Upper lobe of left lung (tissue), 6 donors: ENCODE data around the gene ITGA1. TPM values are rescaled to one million over a fixed set of nuclear protein-coding genes. Genes with fewer than 3 reads are reported as not detected.

Experiments used
- ATAC-seq, 2 donors: fragments of 200-7000 bp; cut with Tn5 transposase; one replicate each; pipeline ENCODE4 v1.9.1; 2022; ENCODE audit warnings: mild to moderate bottlenecking in 2 of 2, moderate library complexity in 2 of 2; ENCODE audit not compliant: low FRiP score in 2 of 2
- DNase-seq, 2 donors: peaks; one replicate each; pipeline ENCODE4 v3.0.0-alpha.2; 2019 to 2020
- H3K27ac ChIP-seq, 4 donors: fragments of 200-600 bp; sonication (generic); one replicate each; pipeline ENCODE4 v1.5.1; 2016 to 2019
- H3K27me3 ChIP-seq, 4 donors: fragments of 200-600 bp; sonication (generic); one replicate each; pipeline ENCODE4 v1.5.1; 2017 to 2019
- H3K36me3 ChIP-seq, 4 donors: fragments of 200-600 bp; sonication (generic); one replicate each; pipeline ENCODE4 v1.5.1; 2016 to 2019
- H3K4me1 ChIP-seq, 4 donors: fragments of 200-600 bp; sonication (generic); one replicate each; pipeline ENCODE4 v1.5.1; 2018 to 2019
- H3K4me3 ChIP-seq, 4 donors: fragments of 200-600 bp; sonication (generic); one replicate each; pipeline ENCODE4 v1.5.1; 2017 to 2019; ENCODE audit warnings: mild to moderate bottlenecking in 2 of 4, moderate library complexity in 1 of 4
- H3K9me3 ChIP-seq, 4 donors: fragments of 200-600 bp; sonication (generic); one replicate each; pipeline ENCODE4 v1.5.1; 2018 to 2019
- EP300 ChIP-seq, 4 donors: sonication (generic); formaldehyde crosslinking; IDR thresholded peaks; one replicate each; pipeline ENCODE4 v1.5.1; 2017; ENCODE audit warnings: antibody characterized with exemption in 4 of 4, control low read depth in 2 of 4
- POLR2A ChIP-seq, 4 donors: fragments of 450-650 bp; IDR thresholded peaks; one replicate each; pipeline ENCODE4 v1.5.1; 2016 to 2017; ENCODE audit warnings: antibody characterized with exemption in 4 of 4, mild to moderate bottlenecking in 2 of 4
- POLR2AphosphoS5 ChIP-seq, 2 donors: sonication (generic); formaldehyde crosslinking; IDR thresholded peaks; one replicate each; pipeline ENCODE4 v1.5.1; 2017; ENCODE audit warnings: antibody characterized with exemption in 2 of 2
- WGBS, 2 donors: methylation state at CpG; one replicate each; pipeline ENCODE4 v1.1.5; 2017 to 2018; 5-methylcytosine and 5-hydroxymethylcytosine counted together
- total RNA-seq, 6 donors: library from RNA; depleted of rRNA in 4 of 6; stranded (reverse); fragments of >200 nt in 4 of 6; gene quantifications; one replicate each; pipeline versions ENCODE4 v1.1.0 to v1.2.1, GENCODE V29; 2016 to 2021
- TF ChIP-seq, protein P1 (sequence below), 6 experiments: fragments of 450-650 bp in 4 of 6; fragments of 200-600 bp in 2 of 6; sonication (generic) in 2 of 6; IDR thresholded peaks; one replicate each; pipeline ENCODE4 v1.5.1; 2016 to 2019; ENCODE audit warnings: antibody characterized with exemption in 6 of 6
- donor health status: DM: no; HTN: no; CAD: no; lungs with moderate emphysema.
- donor health status: DM: no; HTN: yes; CAD: no; lungs with severe emphysema.

Gene ITGA1
- total RNA-seq, 6 donors from 2014 or later = 19.9 to 134 (median 60.8) TPM

DNA sequence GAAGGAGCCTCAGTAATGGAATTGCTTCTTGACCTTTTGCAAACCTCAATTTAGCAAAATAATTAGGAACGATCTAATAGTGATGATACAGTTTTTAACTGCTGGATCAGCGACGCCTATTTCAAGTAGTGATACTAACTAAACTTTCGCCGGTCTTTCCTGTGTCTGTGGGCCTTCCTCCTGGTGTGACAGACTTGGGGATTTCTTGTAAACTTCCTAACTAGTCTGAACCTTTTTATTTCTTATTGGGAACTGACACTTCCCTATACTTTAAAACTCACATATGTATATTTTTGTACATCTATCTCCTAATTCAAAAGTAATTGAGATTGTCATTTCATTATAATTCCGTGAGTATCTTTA lies 15.2 kb downstream of the ITGA1 start:
- peaks cover 0 to 14% (median 0%) of the 10 kb centered on the region in 4 donors for H3K36me3 ChIP-seq
- no peak for DNase-seq
- peak overlapping the region in 3 of 4 donors; percentile 90 to 93 (median 93) for H3K27ac ChIP-seq
- H3K4me1 ChIP-seq = peaks cover 61 to 85% (median 65%) of the 10 kb centered on the region in 4 donors
- no peaks in the 10 kb centered on the region for H3K9me3 ChIP-seq
- TF ChIP-seq EP300 (IDR thresholded peaks at IDR 0.05) (no peak), POLR2A (IDR thresholded peaks at IDR 0.05) (no peak), POLR2AphosphoS5 (IDR thresholded peaks at IDR 0.05) (no peak)
- TF ChIP-seq, protein P1, sequence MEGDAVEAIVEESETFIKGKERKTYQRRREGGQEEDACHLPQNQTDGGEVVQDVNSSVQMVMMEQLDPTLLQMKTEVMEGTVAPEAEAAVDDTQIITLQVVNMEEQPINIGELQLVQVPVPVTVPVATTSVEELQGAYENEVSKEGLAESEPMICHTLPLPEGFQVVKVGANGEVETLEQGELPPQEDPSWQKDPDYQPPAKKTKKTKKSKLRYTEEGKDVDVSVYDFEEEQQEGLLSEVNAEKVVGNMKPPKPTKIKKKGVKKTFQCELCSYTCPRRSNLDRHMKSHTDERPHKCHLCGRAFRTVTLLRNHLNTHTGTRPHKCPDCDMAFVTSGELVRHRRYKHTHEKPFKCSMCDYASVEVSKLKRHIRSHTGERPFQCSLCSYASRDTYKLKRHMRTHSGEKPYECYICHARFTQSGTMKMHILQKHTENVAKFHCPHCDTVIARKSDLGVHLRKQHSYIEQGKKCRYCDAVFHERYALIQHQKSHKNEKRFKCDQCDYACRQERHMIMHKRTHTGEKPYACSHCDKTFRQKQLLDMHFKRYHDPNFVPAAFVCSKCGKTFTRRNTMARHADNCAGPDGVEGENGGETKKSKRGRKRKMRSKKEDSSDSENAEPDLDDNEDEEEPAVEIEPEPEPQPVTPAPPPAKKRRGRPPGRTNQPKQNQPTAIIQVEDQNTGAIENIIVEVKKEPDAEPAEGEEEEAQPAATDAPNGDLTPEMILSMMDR (IDR thresholded peaks at IDR 0.05) = no peak
- WGBS, 2 donors = 40 to 51% methylated on average over 6 of the region's 6 CpGs
- ATAC-seq = no peak
- H3K27me3 ChIP-seq = no peaks in the 10 kb centered on the region
- peak overlapping the region in 3 of 4 donors; percentile 60 to 74 (median 65) for H3K4me3 ChIP-seq

DNA sequence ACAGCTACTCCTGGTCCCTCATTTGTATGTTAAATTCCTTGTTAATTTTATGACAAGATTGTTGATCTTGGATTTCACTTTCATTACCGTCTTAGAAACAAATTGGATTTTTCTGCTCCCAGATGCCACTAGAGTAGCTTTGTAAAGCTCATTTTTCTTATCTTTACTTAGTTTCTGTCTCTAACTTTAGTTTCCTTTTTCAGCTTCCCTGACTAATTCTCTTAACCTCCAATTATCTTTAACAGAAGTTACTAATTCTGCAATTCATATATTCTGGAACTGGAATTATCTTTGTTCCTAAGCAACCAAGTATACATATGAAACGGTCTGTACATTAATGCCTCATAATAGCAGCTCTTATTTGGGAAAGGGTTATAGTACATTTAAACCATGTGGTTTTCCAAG lies 16.7 kb downstream of the ITGA1 start:
- Histone ChIP-seq H3K36me3 (peaks cover 0 to 14% (median 0%) of the 10 kb centered on the region in 4 donors), H3K4me3 (peak overlapping the region in 1 of 4 donors; percentile 6), H3K4me1 (peaks cover 57 to 84% (median 61%) of the 10 kb centered on the region in 4 donors), H3K27me3 (no peaks in the 10 kb centered on the region), H3K27ac (peak overlapping the region in 3 of 4 donors; percentile 34 to 93 (median 90)), H3K9me3 (no peaks in the 10 kb centered on the region)
- ATAC-seq = no peak
- WGBS, 2 donors = 40 to 47% methylated on average over 2 of the region's 2 CpGs
- no peak for TF ChIP-seq POLR2A (IDR thresholded peaks at IDR 0.05)
- DNase-seq = no peak

DNA sequence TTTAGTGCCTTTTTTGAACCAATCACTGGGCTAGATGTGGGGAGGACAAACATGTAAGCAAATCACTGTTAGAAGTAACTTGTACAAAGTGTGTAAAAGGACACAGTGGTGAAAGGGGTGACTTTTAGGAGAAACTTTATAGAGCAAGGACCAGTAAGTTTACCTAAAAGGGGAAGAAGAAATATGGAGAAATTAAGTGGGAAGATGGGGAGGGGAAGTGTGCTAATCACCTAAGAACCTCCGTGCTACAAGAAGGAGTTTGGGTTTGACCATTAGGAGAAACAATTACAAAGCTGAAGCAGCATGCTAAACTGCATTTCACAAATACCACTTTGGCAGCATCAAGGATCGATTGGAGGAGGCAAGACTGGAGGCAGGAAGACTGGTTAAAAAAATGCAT lies 17.3 kb downstream of the ITGA1 start:
- no peak for DNase-seq
- H3K27me3 ChIP-seq = no peaks in the 10 kb centered on the region
- no peak overlapping the region for H3K4me3 ChIP-seq
- ATAC-seq = no peak
- H3K4me1 ChIP-seq = peaks cover 60 to 85% (median 65%) of the 10 kb centered on the region in 4 donors
- TF ChIP-seq POLR2AphosphoS5 (IDR thresholded peaks at IDR 0.05) (no peak), EP300 (IDR thresholded peaks at IDR 0.05) (no peak), POLR2A (IDR thresholded peaks at IDR 0.05) (no peak)
- TF ChIP-seq, protein P1 (IDR thresholded peaks at IDR 0.05) = no peak
- no peaks in the 10 kb centered on the region for H3K9me3 ChIP-seq
- WGBS, 2 donors = 43 to 53% methylated on average over 2 of the region's 2 CpGs
- peak overlapping the region in 3 of 4 donors; percentile 34 to 93 (median 90) for H3K27ac ChIP-seq
- peaks cover 0 to 14% (median 0%) of the 10 kb centered on the region in 4 donors for H3K36me3 ChIP-seq

DNA sequence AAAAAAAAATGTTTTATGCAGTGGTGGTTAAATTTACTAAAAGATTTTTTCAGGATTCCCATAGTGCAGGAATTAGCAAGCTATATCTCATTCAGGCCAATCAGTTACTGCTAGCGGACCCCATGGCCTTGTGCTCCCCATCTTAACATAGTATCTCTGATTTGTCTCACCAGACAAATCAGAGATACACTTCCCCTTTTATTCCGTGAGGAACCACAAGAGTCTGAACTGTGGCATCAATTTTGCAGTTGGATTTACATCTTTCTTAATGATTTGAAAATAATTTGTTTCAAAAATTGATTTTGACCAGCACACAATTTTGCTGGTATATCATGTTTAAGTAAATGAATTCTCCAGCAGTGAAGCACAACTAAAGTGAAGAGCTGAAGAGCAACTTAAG lies 17.9 kb downstream of the ITGA1 start:
- no peak overlapping the region for H3K4me3 ChIP-seq
- no peaks in the 10 kb centered on the region for H3K9me3 ChIP-seq
- peaks cover 65 to 85% (median 70%) of the 10 kb centered on the region in 4 donors for H3K4me1 ChIP-seq
- WGBS, 2 donors = 70 to 75% methylated on average over 2 of the region's 2 CpGs
- DNase-seq (no peak), ATAC-seq (no peak)
- TF ChIP-seq POLR2A (IDR thresholded peaks at IDR 0.05) (no peak), EP300 (IDR thresholded peaks at IDR 0.05) (no peak), POLR2AphosphoS5 (IDR thresholded peaks at IDR 0.05) (no peak)
- TF ChIP-seq, protein P1 (IDR thresholded peaks at IDR 0.05) = no peak
- peak overlapping the region in 2 of 4 donors; percentile 90 to 93 for H3K27ac ChIP-seq
- H3K27me3 ChIP-seq = no peaks in the 10 kb centered on the region
- H3K36me3 ChIP-seq = peaks cover 0 to 14% (median 0%) of the 10 kb centered on the region in 4 donors

DNA sequence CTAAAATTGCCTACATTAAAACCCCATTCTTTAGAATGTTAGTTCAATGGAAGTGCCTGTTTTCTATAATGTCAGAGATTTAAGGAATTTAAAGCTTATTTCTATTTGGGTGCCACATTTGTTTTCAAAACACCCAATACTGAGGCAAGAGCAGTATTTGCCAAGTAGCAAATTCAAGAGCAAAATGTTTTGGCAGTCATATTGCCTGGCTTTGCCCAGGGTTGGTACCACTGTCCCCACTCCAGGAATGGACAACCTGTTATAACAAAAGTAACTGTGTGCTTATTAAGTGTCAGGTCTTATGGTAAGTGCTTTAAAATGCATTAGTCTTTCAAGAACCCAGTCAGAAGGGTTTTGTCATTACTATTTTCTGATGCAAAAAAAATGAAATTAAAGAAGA lies 19.3 kb downstream of the ITGA1 start:
- Histone ChIP-seq H3K27me3 (no peaks in the 10 kb centered on the region), H3K27ac (peak overlapping the region in 2 of 4 donors; percentile 19 to 82), H3K4me3 (no peak overlapping the region), H3K4me1 (peaks cover 61 to 79% (median 67%) of the 10 kb centered on the region in 4 donors), H3K36me3 (peaks cover 0 to 7% (median 0%) of the 10 kb centered on the region in 4 donors), H3K9me3 (no peaks in the 10 kb centered on the region)
- no peak for ATAC-seq
- no peak for DNase-seq
- TF ChIP-seq EP300 (IDR thresholded peaks at IDR 0.05) (no peak), POLR2A (IDR thresholded peaks at IDR 0.05) (no peak), POLR2AphosphoS5 (IDR thresholded peaks at IDR 0.05) (no peak)
- TF ChIP-seq, protein P1 (IDR thresholded peaks at IDR 0.05) = no peak
